DND-41 (cell line): Measurements from ENCODE around the gene MUC5B.

Source experiments
- ATAC-seq: fragments of 200-7000 bp; cut with Tn5 transposase; 3 replicates; pipeline ENCODE4 v1.9.1; 2021; ENCODE audit warnings: low read depth; ENCODE audit not compliant: insufficient read depth
- DNase-seq: peaks from one replicate; pipeline ENCODE4 v3.0.0-alpha.2; 2020
- H2AFZ ChIP-seq: 2 replicates; pipeline ENCODE4 v1.6.0; 2012; ENCODE audit warnings: low read depth, low read length
- H3K27ac ChIP-seq: 2 replicates; pipeline ENCODE4 v1.5.1; 2012; ENCODE audit warnings: low read length, inconsistent platforms
- H3K27me3 ChIP-seq: fragments of 200-600 bp; sonication (generic); 2 replicates; pipeline ENCODE4 v1.6.0; 2012; ENCODE audit warnings: low read length, mild to moderate bottlenecking, inconsistent platforms; ENCODE audit not compliant: insufficient read depth, poor library complexity
- H3K36me3 ChIP-seq: 2 replicates; pipeline ENCODE4 v1.5.1; 2012; ENCODE audit warnings: low read length, inconsistent platforms; ENCODE audit not compliant: insufficient read depth
- H3K4me1 ChIP-seq: 2 replicates; pipeline ENCODE4 v1.5.1; 2012; ENCODE audit warnings: mild to moderate bottlenecking, low read length; ENCODE audit not compliant: insufficient read depth
- H3K4me2 ChIP-seq: 2 replicates; pipeline ENCODE4 v1.6.0; 2012; ENCODE audit warnings: mild to moderate bottlenecking, moderate library complexity, low read length, inconsistent platforms; ENCODE audit not compliant: insufficient read depth
- H3K4me3 ChIP-seq, 2 experiments: fragments of 200-600 bp in 1 of 2; shearing (Covaris generic) in 1 of 2; 2 replicates each; pipeline ENCODE4 v1.5.1; 2012 to 2016; ENCODE audit warnings: inconsistent platforms in 2 of 2, low read length in 2 of 2, mild to moderate bottlenecking in 2 of 2, low read depth in 1 of 2, moderate library complexity in 1 of 2
- H3K79me2 ChIP-seq: 2 replicates; pipeline ENCODE4 v1.6.0; 2012; ENCODE audit warnings: low read length, inconsistent platforms; ENCODE audit not compliant: insufficient read depth
- H3K9ac ChIP-seq: 2 replicates; pipeline ENCODE4 v1.6.0; 2012; ENCODE audit warnings: low read depth, mild to moderate bottlenecking, inconsistent platforms, low read length, moderate library complexity
- H3K9me3 ChIP-seq: 2 replicates; pipeline ENCODE4 v1.5.1; 2012; ENCODE audit warnings: low read length, moderate library complexity, mild to moderate bottlenecking, inconsistent platforms; ENCODE audit not compliant: insufficient read depth, severe bottlenecking
- H4K20me1 ChIP-seq: 2 replicates; pipeline ENCODE4 v1.6.0; 2012; ENCODE audit warnings: low read length; ENCODE audit not compliant: insufficient read depth
- CTCF ChIP-seq: IDR thresholded peaks from 2 replicates; pipeline ENCODE4 v1.5.1; 2012; ENCODE audit warnings: borderline replicate concordance, low read length, moderate library complexity, mild to moderate bottlenecking; ENCODE audit not compliant: poor library complexity, severe bottlenecking; ENCODE audit errors: extremely low read depth
- EZH2 ChIP-seq: IDR thresholded peaks from 3 replicates; pipeline ENCODE4 v1.6.1; 2012; ENCODE audit warnings: borderline replicate concordance, low read depth, mild to moderate bottlenecking, moderate library complexity, low read length, inconsistent platforms; ENCODE audit not compliant: severe bottlenecking

Gene MUC5B

GRCh38 chr11:1275021-1275420 lies 52.2 kb downstream of the MUC5B start:
- Histone ChIP-seq H3K36me3 (peaks cover 38% of the 10 kb centered on the region), H3K4me3 (no peak overlapping the region), H3K4me1 (no peaks in the 10 kb centered on the region), H2AFZ (no peak overlapping the region), H3K27ac (no peak overlapping the region), H3K4me2 (no peak overlapping the region), H3K79me2 (no peaks in the 10 kb centered on the region), H3K9ac (no peak overlapping the region), H3K9me3 (no peaks in the 10 kb centered on the region), H4K20me1 (peaks cover 6% of the 10 kb centered on the region; the same call in 1 of the 2 replicates), H3K27me3 (no peaks in the 10 kb centered on the region)
- ATAC-seq (no peak), DNase-seq (no peak)
- no peak for TF ChIP-seq EZH2
- TF ChIP-seq CTCF = no peak

GRCh38 chr11:1276041-1276790 lies 53.4 kb downstream of the MUC5B start:
- Histone ChIP-seq H3K4me3 (no peak overlapping the region), H3K9me3 (no peaks in the 10 kb centered on the region), H3K27ac (no peak overlapping the region), H3K79me2 (no peaks in the 10 kb centered on the region), H2AFZ (no peak overlapping the region), H3K27me3 (no peaks in the 10 kb centered on the region), H3K4me2 (no peak overlapping the region), H3K4me1 (no peaks in the 10 kb centered on the region), H3K9ac (no peak overlapping the region), H4K20me1 (no peaks in the 10 kb centered on the region), H3K36me3 (peaks cover 50% of the 10 kb centered on the region)
- TF ChIP-seq CTCF = no peak
- TF ChIP-seq EZH2 = no peak
- DNase-seq (no peak), ATAC-seq (no peak)

- no peak overlapping the region for H3K27ac ChIP-seq
- no peak overlapping the region for H3K4me3 ChIP-seq
- no peaks in the 10 kb centered on the region for H3K79me2 ChIP-seq
- no peak overlapping the region for H3K9ac ChIP-seq
- no peaks in the 10 kb centered on the region for H4K20me1 ChIP-seq
- H3K4me2 ChIP-seq = no peak overlapping the region
- DNase-seq (no peak), ATAC-seq (no peak)
- H3K36me3 ChIP-seq = peaks cover 58% of the 10 kb centered on the region
- no peak for TF ChIP-seq EZH2
- no peak for TF ChIP-seq CTCF
- H3K9me3 ChIP-seq = no peaks in the 10 kb centered on the region
- no peaks in the 10 kb centered on the region for H3K4me1 ChIP-seq
- H3K27me3 ChIP-seq = no peaks in the 10 kb centered on the region
- H2AFZ ChIP-seq = no peak overlapping the region
These were observed 54.2 kb downstream of the MUC5B start for GRCh38 chr11:1276866-1277615.
